C4-2B (cell line): ENCODE measurements around the gene CYP2D6.

Experiments used
- CTCF ChIP-seq: fragments of 450-650 bp; conservative IDR thresholded peaks from 2 replicates; pipeline ENCODE4 v1.5.1; 2017; ENCODE audit warnings: mild to moderate bottlenecking
- ZFX ChIP-seq: fragments of 450-650 bp; IDR thresholded peaks from 2 replicates; pipeline ENCODE4 v1.6.1; 2017

DNA sequence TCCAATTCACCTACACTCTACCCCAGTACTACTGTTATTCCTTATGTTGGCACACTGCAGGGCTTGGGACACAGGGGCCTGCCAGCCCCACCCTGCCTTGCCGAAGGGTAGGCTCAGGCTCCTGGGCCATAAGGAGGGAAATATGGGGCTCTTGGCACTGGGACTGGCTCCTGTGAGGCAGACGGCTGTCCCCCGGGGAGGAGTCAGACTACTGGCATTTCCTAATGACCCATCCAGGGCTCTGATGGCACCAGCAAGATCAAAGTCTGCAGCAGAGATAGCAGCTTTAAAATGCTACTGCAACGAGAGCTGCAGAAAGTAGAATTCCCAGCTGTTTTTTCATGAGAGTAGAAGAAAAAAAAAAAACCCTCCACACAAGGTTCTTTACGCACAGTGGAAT lies 42.2 kb upstream of the CYP2D6 start:
- TF ChIP-seq CTCF (no peak), ZFX (no peak)
